Psoas muscle (tissue), 8 donors: Measurements from ENCODE around the gene FBXO45. TPM values are rescaled to one million over a fixed set of nuclear protein-coding genes. Genes with fewer than 3 reads are reported as not detected.
A peak's percentile ranks its signal among the peaks of the same experiment; 100 is the strongest.

Experiments used
- ATAC-seq, 4 donors: fragments of 200-7000 bp; cut with Tn5 transposase; one replicate each; pipeline ENCODE4 v1.9.1; 2020; ENCODE audit warnings: moderate library complexity in 3 of 4, mild to moderate bottlenecking in 2 of 4
- DNase-seq, 2 donors: peaks; one replicate each; pipeline ENCODE4 v3.0.0-alpha.2; 2020
- H3K27ac ChIP-seq: fragments of 200-600 bp; one replicate; pipeline ENCODE4 v1.8.0; 2022
- H3K27me3 ChIP-seq, 3 donors: fragments of 200-600 bp in 1 of 3; one replicate each; pipeline versions ENCODE4 v1.6.1 to v1.8.0; 2013 to 2022; ENCODE audit warnings: low read length in 2 of 3, mild to moderate bottlenecking in 2 of 3, moderate library complexity in 1 of 3; ENCODE audit not compliant: insufficient read depth in 3 of 3
- H3K36me3 ChIP-seq, 2 donors: fragments of 200-600 bp in 1 of 2; one replicate each; pipeline versions ENCODE4 v1.6.1 to v1.8.0; 2013 to 2022; ENCODE audit warnings: low read depth in 1 of 2, mild to moderate bottlenecking in 1 of 2, moderate library complexity in 1 of 2; ENCODE audit not compliant: insufficient read depth in 1 of 2
- H3K4me1 ChIP-seq: fragments of 200-600 bp; one replicate; pipeline ENCODE4 v1.8.0; 2022
- H3K4me3 ChIP-seq: fragments of 200-600 bp; one replicate; pipeline ENCODE4 v1.8.0; 2022; ENCODE audit warnings: mild to moderate bottlenecking
- H3K9me3 ChIP-seq: fragments of 200-600 bp; one replicate; pipeline ENCODE4 v1.8.0; 2022
- WGBS, 3 donors: extraction: QIAGEN DNeasy Blood & Tissue Kit; methylation state at CpG; one replicate each; pipeline versions ENCODE4 v1.1.6 to v1.1.7; 2013; 5-methylcytosine and 5-hydroxymethylcytosine counted together
- intact Hi-C, 2 donors: fragments of 100-400 bp; cut with DNase I; formaldehyde crosslinking; loops; one replicate each; pipeline versions ENCODE4 v1.11.0 to v1.14.2; 2022
- polyA plus RNA-seq, 3 donors: library from polyadenylated mRNA; stranded (reverse); fragments of 200-250 nt; gene quantifications; one replicate each; pipeline ENCODE4 v1.2.3, GENCODE V29; 2013
- total RNA-seq, 4 donors: library from RNA; stranded (reverse); fragmentation: NEBNext Ultra II Directional in 2 of 4; extraction: Animal tissue kit (Norgen Biotek cat#: 25700) in 2 of 4; gene quantifications; one replicate each; pipeline versions ENCODE4 v1.2.1 to v1.2.4, GENCODE V29; 2021 to 2023
- TF ChIP-seq, protein P1 (sequence below): fragments of 200-600 bp; IDR thresholded peaks from one replicate; pipeline ENCODE4 v1.8.0; 2022; ENCODE audit warnings: antibody characterized with exemption
- donor health status: healthy with polysubstance abuse.
- donor health status: DM: no; HTN: no; CAD: no; lungs with moderate emphysema.
- donor health status: Bipolar disorder and iron deficiency.
- donor health status: healthy.
- donor health status: DM: yes; HTN: yes; CAD: no.
- donor health status: DM: no; HTN: no; CAD: no.
- donor health status: DM: no; HTN: no; CAD: no.
- donor health status: DM: yes; HTN: yes; CAD: no.

FBXO45 gene
- total and polyA plus RNA-seq, 7 donors: 9.2 to 37.0 (median 15.3) TPM

- Histone ChIP-seq H3K9me3 (no peaks in the 10 kb centered on the region), H3K27me3 (no peaks in the 10 kb centered on the region), H3K4me1 (no peaks in the 10 kb centered on the region), H3K36me3 (no peaks in the 10 kb centered on the region), H3K4me3 (no peak overlapping the region), H3K27ac (no peak overlapping the region)
- WGBS, 3 donors: 90 to 98% (median 93%) methylated on average over 7 of the region's 7 CpGs
- DNase-seq (no peak), ATAC-seq (peak in 1 of 4 donors; percentile 11)
- TF ChIP-seq, protein P1, sequence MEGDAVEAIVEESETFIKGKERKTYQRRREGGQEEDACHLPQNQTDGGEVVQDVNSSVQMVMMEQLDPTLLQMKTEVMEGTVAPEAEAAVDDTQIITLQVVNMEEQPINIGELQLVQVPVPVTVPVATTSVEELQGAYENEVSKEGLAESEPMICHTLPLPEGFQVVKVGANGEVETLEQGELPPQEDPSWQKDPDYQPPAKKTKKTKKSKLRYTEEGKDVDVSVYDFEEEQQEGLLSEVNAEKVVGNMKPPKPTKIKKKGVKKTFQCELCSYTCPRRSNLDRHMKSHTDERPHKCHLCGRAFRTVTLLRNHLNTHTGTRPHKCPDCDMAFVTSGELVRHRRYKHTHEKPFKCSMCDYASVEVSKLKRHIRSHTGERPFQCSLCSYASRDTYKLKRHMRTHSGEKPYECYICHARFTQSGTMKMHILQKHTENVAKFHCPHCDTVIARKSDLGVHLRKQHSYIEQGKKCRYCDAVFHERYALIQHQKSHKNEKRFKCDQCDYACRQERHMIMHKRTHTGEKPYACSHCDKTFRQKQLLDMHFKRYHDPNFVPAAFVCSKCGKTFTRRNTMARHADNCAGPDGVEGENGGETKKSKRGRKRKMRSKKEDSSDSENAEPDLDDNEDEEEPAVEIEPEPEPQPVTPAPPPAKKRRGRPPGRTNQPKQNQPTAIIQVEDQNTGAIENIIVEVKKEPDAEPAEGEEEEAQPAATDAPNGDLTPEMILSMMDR: no peak
- intact Hi-C loops: no loop called here
These were observed 31.9 kb downstream of the FBXO45 start for GRCh38 chr3:196600359-196600758.

DNA sequence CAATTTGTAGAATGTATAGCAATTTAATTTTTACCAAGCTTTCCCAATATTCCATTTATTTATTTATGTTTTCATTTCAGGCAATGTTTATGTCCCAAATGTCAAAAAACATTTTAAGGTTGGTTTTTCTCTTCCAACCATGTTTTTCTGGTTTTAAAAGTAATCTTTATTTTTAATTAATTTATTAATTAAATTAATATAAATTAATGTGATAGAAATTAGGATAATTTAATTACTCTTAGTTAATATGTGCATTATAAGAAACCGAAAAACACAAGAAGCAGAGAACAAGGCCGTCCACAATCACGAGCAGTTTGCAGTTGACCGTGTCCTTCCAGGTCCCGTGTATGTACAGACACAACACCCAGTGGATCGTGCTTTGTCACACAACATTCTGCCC lies 34.2 kb downstream of the FBXO45 start:
- no peak for ATAC-seq
- 92 to 94% (median 92%) methylated on average over 6 of the region's 6 CpGs for WGBS, 3 donors
- H3K9me3 ChIP-seq: no peaks in the 10 kb centered on the region
- intact Hi-C loops: no loop called here
- H3K4me1 ChIP-seq: no peaks in the 10 kb centered on the region
- H3K36me3 ChIP-seq: no peaks in the 10 kb centered on the region
- no peak overlapping the region for H3K27ac ChIP-seq
- TF ChIP-seq, protein P1: no peak
- DNase-seq: no peak
- no peaks in the 10 kb centered on the region for H3K27me3 ChIP-seq
- no peak overlapping the region for H3K4me3 ChIP-seq

GRCh38 chr3:196603683-196604082 lies 35.2 kb downstream of the FBXO45 start:
- no peak overlapping the region for H3K27ac ChIP-seq
- intact Hi-C loops: no loop called here
- DNase-seq (no peak), ATAC-seq (peak in 1 of 4 donors; percentile 36)
- H3K4me3 ChIP-seq: no peak overlapping the region
- H3K36me3 ChIP-seq: no peaks in the 10 kb centered on the region
- H3K9me3 ChIP-seq: no peaks in the 10 kb centered on the region
- no peaks in the 10 kb centered on the region for H3K4me1 ChIP-seq
- TF ChIP-seq, protein P1: no peak
- WGBS, 3 donors: 19 to 34% (median 19%) methylated on average over 7 of the region's 7 CpGs
- no peaks in the 10 kb centered on the region for H3K27me3 ChIP-seq

- H3K36me3 ChIP-seq: no peaks in the 10 kb centered on the region
- ATAC-seq (peak in 1 of 4 donors; percentile 33), DNase-seq (no peak)
- no peak overlapping the region for H3K27ac ChIP-seq
- no peaks in the 10 kb centered on the region for H3K27me3 ChIP-seq
- intact Hi-C loops: no loop called here
- no peaks in the 10 kb centered on the region for H3K4me1 ChIP-seq
- WGBS, 3 donors: 43 to 48% (median 46%) methylated on average over 13 of the region's 13 CpGs
- TF ChIP-seq, protein P1: no peak
- H3K4me3 ChIP-seq: no peak overlapping the region
- H3K9me3 ChIP-seq: no peaks in the 10 kb centered on the region
These were observed 36.1 kb downstream of the FBXO45 start for GRCh38 chr3:196604548-196604947.

DNA sequence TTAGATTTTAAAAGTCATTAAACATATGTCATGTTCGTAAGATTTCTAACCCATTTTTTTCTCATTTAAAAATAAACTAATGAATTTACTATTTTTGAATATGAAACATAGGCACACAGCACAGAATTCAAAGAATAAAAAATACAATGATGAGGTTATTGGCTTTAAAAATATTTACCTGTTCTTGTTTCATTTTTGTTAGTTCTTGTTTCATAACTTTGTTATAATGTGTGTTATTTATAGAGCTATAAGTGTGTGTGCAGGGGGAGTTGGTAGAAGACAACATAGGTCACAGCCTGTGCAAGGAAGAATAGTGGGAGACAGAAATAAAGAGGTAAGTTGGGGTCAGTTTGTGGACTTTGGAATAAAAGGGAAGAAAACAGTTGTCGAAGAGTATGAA lies 40.2 kb downstream of the FBXO45 start:
- Histone ChIP-seq H3K9me3 (no peaks in the 10 kb centered on the region), H3K27ac (no peak overlapping the region), H3K27me3 (no peaks in the 10 kb centered on the region), H3K36me3 (no peaks in the 10 kb centered on the region), H3K4me3 (no peak overlapping the region), H3K4me1 (no peaks in the 10 kb centered on the region)
- 90 to 95% (median 95%) methylated on average over 2 of the region's 2 CpGs for WGBS, 3 donors
- intact Hi-C loops: loop anchor here (1.0 to 5.0 kb wide), 2 partner anchors 77 to 79 kb away; no protein-coding TSS in a partner anchor
- TF ChIP-seq, protein P1: no peak
- DNase-seq (no peak), ATAC-seq (no peak)
